HepG2 (cell line): Measurements from ENCODE around the gene DAAM2. TPM values are rescaled to one million over a fixed set of nuclear protein-coding genes. Genes with fewer than 3 reads are reported as not detected.

ENCODE experiments used
- ATAC-seq: fragments of 200-7000 bp; cut with Tn5 transposase; 3 replicates; pipeline ENCODE4 v1.9.1; 2020; ENCODE audit warnings: mild to moderate bottlenecking, moderate library complexity
- BruUV-seq: library from RNA; stranded (reverse); fragments of 400-500 nt; replicated peaks from 2 replicates; lab custom pipeline; 2021; lab: Mats Ljungman, UMichigan
- CTCF ChIA-PET: fragments of 300-600 bp; formaldehyde crosslinking; extraction: SDS; loops from one replicate; lab custom pipeline; 2021; ENCODE audit warnings: low total read pairs, inconsistent platforms, low intra/inter-chr PET ratio; lab: Yijun Ruan, JAX
- POLR2A ChIA-PET: fragments of 350-600 bp; sonication (Branson Sonifier 250); formaldehyde crosslinking; loops from one replicate; lab custom pipeline; 2020; ENCODE audit warnings: antibody characterized with exemption, inconsistent platforms; lab: Yijun Ruan, JAX
- DNase-seq: peaks from one replicate; pipeline ENCODE4 v3.0.0-alpha.2; 2015; ENCODE audit warnings: low spot score
- FAIRE-seq: peaks from 3 replicates; lab custom pipeline; 2011; peaks lifted over from hg19 to GRCh38; lab: Jason Lieb, UNC
- H2AFZ ChIP-seq: one replicate; pipeline ENCODE4 v1.6.1; 2011; ENCODE audit warnings: low read length, inconsistent platforms
- H3K27ac ChIP-seq: fragments of 300-600 bp; 3 replicates; pipeline ENCODE4 v1.8.0; 2011; ENCODE audit warnings: mixed run types, mild to moderate bottlenecking, mixed read lengths, low read length, inconsistent platforms; ENCODE audit not compliant: insufficient read depth; ENCODE audit errors: extremely low read length
- H3K27me3 ChIP-seq, 2 experiments: fragments of 200-600 bp in 1 of 2; 2 replicates in 1 of 2; 3 replicates in 1 of 2; pipeline versions ENCODE4 v1.6.0 to v1.8.0; 2011; ENCODE audit warnings: low read length in 2 of 2, mild to moderate bottlenecking in 2 of 2, moderate library complexity in 2 of 2, inconsistent platforms in 1 of 2; ENCODE audit not compliant: insufficient read depth in 2 of 2, control insufficient read depth in 1 of 2
- H3K36me3 ChIP-seq, 2 experiments: fragments of 200-600 bp in 1 of 2; replicated peaks in 1 of 2; 2 replicates in 1 of 2; 3 replicates in 1 of 2; pipeline versions ENCODE4 v1.5.1 to v1.8.0; 2011; ENCODE audit warnings: low read length in 2 of 2, inconsistent platforms in 1 of 2; ENCODE audit not compliant: insufficient read depth in 2 of 2, control insufficient read depth in 1 of 2
- H3K4me1 ChIP-seq: 2 replicates; pipeline ENCODE4 v1.5.1; 2012; ENCODE audit warnings: low read length, inconsistent platforms; ENCODE audit not compliant: insufficient read depth
- H3K4me2 ChIP-seq: 2 replicates; pipeline ENCODE4 v1.6.0; 2011; ENCODE audit warnings: low read depth, low read length, inconsistent platforms
- H3K4me3 ChIP-seq, 3 experiments: fragments of 200-600 bp in 1 of 3; sonication (generic), shearing (Covaris generic) in 1 of 3; replicated peaks in 1 of 3; 2 replicates each; pipeline ENCODE4 v1.5.1; 2011 to 2016; ENCODE audit warnings: low read length in 3 of 3, inconsistent platforms in 2 of 3, low read depth in 2 of 3, mild to moderate bottlenecking in 2 of 3, control low read depth in 1 of 3, mixed read lengths in 1 of 3; ENCODE audit not compliant: insufficient read depth in 1 of 3
- H3K79me2 ChIP-seq: one replicate; pipeline ENCODE4 v1.6.1; 2011; ENCODE audit warnings: low read length, inconsistent platforms; ENCODE audit not compliant: insufficient read depth
- H3K9ac ChIP-seq: 2 replicates; pipeline ENCODE4 v1.6.0; 2011; ENCODE audit warnings: mild to moderate bottlenecking, low read depth, low read length, inconsistent platforms; ENCODE audit not compliant: insufficient read depth
- H3K9me3 ChIP-seq: 2 replicates; pipeline ENCODE4 v1.5.1; 2012; ENCODE audit warnings: mild to moderate bottlenecking, low read length
- H4K20me1 ChIP-seq: 2 replicates; pipeline ENCODE4 v1.6.0; 2011; ENCODE audit warnings: inconsistent platforms, mild to moderate bottlenecking, low read length, moderate library complexity; ENCODE audit not compliant: insufficient read depth
- E2F2 ChIP-seq: sonication (generic); formaldehyde crosslinking; IDR thresholded peaks from 2 replicates; pipeline ENCODE4 v1.4.0; 2020; ENCODE audit warnings: missing genetic modification reagents, borderline replicate concordance
- FOSL2 ChIP-seq: sonication (generic); formaldehyde crosslinking; IDR thresholded peaks from 2 replicates; pipeline ENCODE4 v1.4.0; 2020; ENCODE audit warnings: missing genetic modification reagents
- KLF6 ChIP-seq: IDR thresholded peaks from 2 replicates; pipeline ENCODE4 v1.8.0; 2016; ENCODE audit warnings: missing biosample characterization, missing genetic modification reagents
- PHF20 ChIP-seq: sonication (generic); formaldehyde crosslinking; IDR thresholded peaks from 2 replicates; pipeline ENCODE4 v1.5.0; 2020; ENCODE audit warnings: mild to moderate bottlenecking, missing genetic modification reagents
- SP1 ChIP-seq, 2 experiments: fragments of 450-650 bp in 1 of 2; sonication (generic) in 1 of 2; formaldehyde crosslinking in 1 of 2; IDR thresholded peaks; 2 replicates each; pipeline versions ENCODE4 v1.4.0 to v1.6.1; 2016 to 2020; ENCODE audit warnings: missing genetic modification reagents in 1 of 2
- TRIM24 ChIP-seq: sonication (generic); formaldehyde crosslinking; IDR thresholded peaks from 2 replicates; pipeline ENCODE4 v1.8.0; 2022; ENCODE audit warnings: mild to moderate bottlenecking, missing genetic modification reagents
- ZNF276 ChIP-seq: sonication (generic); formaldehyde crosslinking; IDR thresholded peaks from 2 replicates; pipeline ENCODE4 v1.4.0; 2020; ENCODE audit warnings: mild to moderate bottlenecking, low read depth, missing genetic modification reagents
- ZNF280B ChIP-seq: sonication (generic); formaldehyde crosslinking; IDR thresholded peaks from 2 replicates; pipeline ENCODE4 v1.5.0; 2020; ENCODE audit warnings: missing genetic modification reagents, mild to moderate bottlenecking, borderline replicate concordance
- WGBS: methylation state at CpG from one replicate; pipeline ENCODE4 v1.1.6; 2017; ENCODE audit warnings: low lambda C conversion rate; 5-methylcytosine and 5-hydroxymethylcytosine counted together
- in situ Hi-C: cut with HindIII; loops from 2 replicates; pipeline ENCODE4 v1.10.0; 2017; ENCODE audit warnings: low pct_unique_long_range_greater_than_20kb; ENCODE audit not compliant: extremely low pct_ligation_motif_present
- intact Hi-C: fragments of 100-400 bp; cut with micrococcal nuclease; formaldehyde crosslinking; loops from one replicate; pipeline ENCODE4 v1.10.0; 2022; ENCODE audit not compliant: unreplicated experiment
- polyA plus RNA-seq, 8 experiments: library from polyadenylated mRNA; depleted of rRNA in 3 of 8; stranded (reverse) in 7 of 8; unstranded in 1 of 8; fragments of >200 nt; fragmentation: Illumina TruSeq in 4 of 8; extraction: Trizol in 4 of 8; gene quantifications; 2 replicates each; pipeline versions ENCODE4 v1.2.1 to v1.2.3, GENCODE V29; 2011 to 2016; ENCODE audit warnings: low read depth in 4 of 8, missing spikeins in 1 of 8, mixed read lengths in 1 of 8; ENCODE audit not compliant: insufficient read depth in 1 of 8
- total RNA-seq, 5 experiments: library from RNA; depleted of rRNA; stranded (reverse); fragments of >200 nt; fragmentation: Illumina TruSeq; extraction: Trizol; gene quantifications; 2 replicates each; pipeline ENCODE4 v1.2.3, GENCODE V29; 2016; ENCODE audit warnings: low read depth in 1 of 5
- TF ChIP-seq, protein P1 (sequence below): IDR thresholded peaks from 2 replicates; pipeline ENCODE4 v1.6.1; 2016

The DAAM2 gene
- total and polyA plus RNA-seq, 2 of the 13 experiments (the other 11 are each of a cell fraction or from before 2014, with no cell fraction given): 0.01 TPM; not detected in 1

GRCh38 chr6:39758905-39759605 lies 33.1 kb upstream of the DAAM2 start:
- in situ Hi-C loops: no loop called here
- no peak for TF ChIP-seq TRIM24 (CRISPR knock-in tag)
- peak; percentile 26; the same call in 1 of the 2 replicates for TF ChIP-seq FOSL2 (CRISPR knock-in tag)
- TF ChIP-seq, all 625 proteins: peak for 1
- no peaks in the 10 kb centered on the region for H3K36me3 ChIP-seq
- H3K79me2 ChIP-seq: no peaks in the 10 kb centered on the region
- no peaks in the 10 kb centered on the region for H3K27me3 ChIP-seq
- FAIRE-seq: no peak
- no peaks in the 10 kb centered on the region for H3K9me3 ChIP-seq
- H3K4me3 ChIP-seq: no peak overlapping the region
- intact Hi-C loops: no loop called here
- H3K4me1 ChIP-seq: no peaks in the 10 kb centered on the region
- DNase-seq: peak; percentile 15
- no peaks in the 10 kb centered on the region for H4K20me1 ChIP-seq
- no peak overlapping the region for H3K4me2 ChIP-seq
- CTCF ChIA-PET: no interaction called here
- no peak for ATAC-seq
- WGBS: 40% methylated on average over 2 of the region's 2 CpGs
- H3K9ac ChIP-seq: no peak overlapping the region
- no peak overlapping the region for H2AFZ ChIP-seq
- POLR2A ChIA-PET: no interaction called here
- no peak overlapping the region for H3K27ac ChIP-seq
- BruUV-seq: no TSS peak

DNA sequence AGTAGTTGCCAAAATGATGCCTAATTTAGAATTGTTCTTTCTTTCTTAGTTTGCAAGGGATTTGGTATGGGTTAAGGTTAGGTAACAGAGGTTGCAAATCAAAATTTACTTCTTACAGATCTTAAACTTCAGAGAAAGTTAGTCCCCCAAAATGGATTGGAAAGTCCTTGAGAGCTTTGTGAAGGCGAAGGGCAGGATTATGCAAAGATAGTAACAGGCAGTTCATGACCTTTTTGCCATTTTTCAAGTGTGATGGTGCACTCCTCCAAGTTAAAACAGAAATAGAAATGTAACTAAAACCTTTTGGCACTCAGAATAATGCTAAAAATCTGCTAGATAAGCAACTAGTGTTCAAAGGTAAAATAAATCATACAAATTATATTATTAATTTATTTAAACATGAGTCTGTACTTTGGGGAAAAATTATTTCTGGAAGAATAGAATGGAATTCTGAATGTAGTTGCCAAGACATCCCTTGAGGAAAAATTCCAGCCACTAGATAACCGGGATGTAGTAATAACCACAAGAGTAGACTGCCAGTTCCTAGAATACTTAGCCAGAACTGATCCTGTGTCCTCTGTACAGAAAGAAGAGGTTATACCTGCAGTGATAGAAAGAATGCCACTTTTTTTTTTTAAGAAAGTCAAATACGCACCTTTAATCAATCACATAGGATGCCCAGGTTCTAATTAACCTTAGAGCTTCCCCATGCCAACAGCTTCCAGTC lies 31.8 kb upstream of the DAAM2 start:
- Histone ChIP-seq H2AFZ (no peak overlapping the region), H3K79me2 (no peaks in the 10 kb centered on the region), H3K4me2 (no peak overlapping the region), H3K4me1 (no peaks in the 10 kb centered on the region), H3K9me3 (no peaks in the 10 kb centered on the region), H3K27ac (no peak overlapping the region), H4K20me1 (no peaks in the 10 kb centered on the region), H3K36me3 (no peaks in the 10 kb centered on the region), H3K27me3 (no peaks in the 10 kb centered on the region), H3K9ac (no peak overlapping the region), H3K4me3 (no peak overlapping the region)
- no peak for ATAC-seq
- DNase-seq: no peak
- FAIRE-seq: no peak
- in situ Hi-C loops (no loop called here), intact Hi-C loops (no loop called here)
- no TSS peak for BruUV-seq
- WGBS: 27% methylated on average over 3 of the region's 3 CpGs
- CTCF ChIA-PET: no interaction called here
- POLR2A ChIA-PET: no interaction called here
- no peak for TF ChIP-seq ZNF280B (CRISPR knock-in tag)
- no peak for TF ChIP-seq E2F2 (CRISPR knock-in tag)
- TF ChIP-seq KLF6 (CRISPR knock-in tag): no peak
- TF ChIP-seq SP1 (IDR thresholded peaks at IDR 0.05): no peak
- no peak for TF ChIP-seq SP1 (CRISPR knock-in tag; IDR thresholded peaks at IDR 0.05)
- TF ChIP-seq ZNF276 (CRISPR knock-in tag): no peak
- TF ChIP-seq PHF20: no peak
- TF ChIP-seq, protein P1, sequence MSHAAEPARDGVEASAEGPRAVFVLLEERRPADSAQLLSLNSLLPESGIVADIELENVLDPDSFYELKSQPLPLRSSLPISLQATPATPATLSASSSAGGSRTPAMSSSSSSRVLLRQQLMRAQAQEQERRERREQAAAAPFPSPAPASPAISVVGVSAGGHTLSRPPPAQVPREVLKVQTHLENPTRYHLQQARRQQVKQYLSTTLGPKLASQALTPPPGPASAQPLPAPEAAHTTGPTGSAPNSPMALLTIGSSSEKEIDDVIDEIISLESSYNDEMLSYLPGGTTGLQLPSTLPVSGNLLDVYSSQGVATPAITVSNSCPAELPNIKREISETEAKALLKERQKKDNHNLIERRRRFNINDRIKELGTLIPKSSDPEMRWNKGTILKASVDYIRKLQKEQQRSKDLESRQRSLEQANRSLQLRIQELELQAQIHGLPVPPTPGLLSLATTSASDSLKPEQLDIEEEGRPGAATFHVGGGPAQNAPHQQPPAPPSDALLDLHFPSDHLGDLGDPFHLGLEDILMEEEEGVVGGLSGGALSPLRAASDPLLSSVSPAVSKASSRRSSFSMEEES (CRISPR knock-in tag): no peak
